ENCODE results near the gene OR52E5. TPM values are rescaled to one million over a fixed set of nuclear protein-coding genes. Genes with fewer than 3 reads are reported as not detected.

Gene OR52E5
- total RNA-seq, 4 donors from 2014 or later, result not detected

- WGBS, 2 donors, result 93 to 96% methylated on average over 17 of the region's 17 CpGs
- DNase-seq (ENCODE audit: low spot score in 2 of 2), result no peak
- intact Hi-C loops (cut with DNase I; ENCODE audit: low total_unique reads), result no loop called here
- TF ChIP-seq POLR2A (IDR thresholded peaks at IDR 0.05), result no peak
- TF ChIP-seq, protein P1, sequence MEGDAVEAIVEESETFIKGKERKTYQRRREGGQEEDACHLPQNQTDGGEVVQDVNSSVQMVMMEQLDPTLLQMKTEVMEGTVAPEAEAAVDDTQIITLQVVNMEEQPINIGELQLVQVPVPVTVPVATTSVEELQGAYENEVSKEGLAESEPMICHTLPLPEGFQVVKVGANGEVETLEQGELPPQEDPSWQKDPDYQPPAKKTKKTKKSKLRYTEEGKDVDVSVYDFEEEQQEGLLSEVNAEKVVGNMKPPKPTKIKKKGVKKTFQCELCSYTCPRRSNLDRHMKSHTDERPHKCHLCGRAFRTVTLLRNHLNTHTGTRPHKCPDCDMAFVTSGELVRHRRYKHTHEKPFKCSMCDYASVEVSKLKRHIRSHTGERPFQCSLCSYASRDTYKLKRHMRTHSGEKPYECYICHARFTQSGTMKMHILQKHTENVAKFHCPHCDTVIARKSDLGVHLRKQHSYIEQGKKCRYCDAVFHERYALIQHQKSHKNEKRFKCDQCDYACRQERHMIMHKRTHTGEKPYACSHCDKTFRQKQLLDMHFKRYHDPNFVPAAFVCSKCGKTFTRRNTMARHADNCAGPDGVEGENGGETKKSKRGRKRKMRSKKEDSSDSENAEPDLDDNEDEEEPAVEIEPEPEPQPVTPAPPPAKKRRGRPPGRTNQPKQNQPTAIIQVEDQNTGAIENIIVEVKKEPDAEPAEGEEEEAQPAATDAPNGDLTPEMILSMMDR (IDR thresholded peaks at IDR 0.05), result no peak
- H3K4me3 ChIP-seq (ENCODE audit: low read depth, poor library complexity, severe bottlenecking), result no peak overlapping the region
Measured at GRCh38 chr11:5928271-5928670, 35.3 kb downstream of the OR52E5 start.

DNA sequence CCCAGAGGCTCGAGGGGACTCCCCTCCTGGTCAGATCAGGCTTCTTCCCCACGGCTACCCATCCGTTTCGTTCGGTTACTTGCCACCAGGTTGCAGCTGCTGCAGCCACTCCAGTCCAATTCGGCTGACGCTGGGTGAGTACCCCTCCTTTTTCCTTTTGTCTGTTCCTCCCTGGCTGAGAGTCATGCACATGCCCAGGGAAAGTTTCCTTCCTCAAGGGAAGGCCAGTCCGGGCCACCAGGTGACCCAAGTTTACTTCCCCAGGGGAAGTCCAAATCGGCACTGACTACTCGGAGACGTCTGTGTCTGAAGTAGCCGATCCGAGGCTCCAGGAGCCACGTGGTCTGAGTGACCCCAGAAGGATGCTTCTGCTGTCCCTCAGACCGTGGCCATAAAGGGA is 35.8 kb downstream of the OR52E5 start:
- no peak for DNase-seq (ENCODE audit: low spot score in 2 of 2)
- no peak for TF ChIP-seq POLR2A (IDR thresholded peaks at IDR 0.05)
- TF ChIP-seq, protein P1 (IDR thresholded peaks at IDR 0.05), result no peak
- 88 to 92% methylated on average over 15 of the region's 15 CpGs for WGBS, 2 donors
- no peak overlapping the region for H3K4me3 ChIP-seq (ENCODE audit: low read depth, poor library complexity, severe bottlenecking)
- intact Hi-C loops (cut with DNase I; ENCODE audit: low total_unique reads), result no loop called here

- no peak overlapping the region for H3K4me3 ChIP-seq (ENCODE audit: low read depth, poor library complexity, severe bottlenecking)
- no peak for DNase-seq (ENCODE audit: low spot score in 2 of 2)
- TF ChIP-seq POLR2A (IDR thresholded peaks at IDR 0.05), result no peak
- TF ChIP-seq, protein P1 (IDR thresholded peaks at IDR 0.05), result no peak
- intact Hi-C loops (cut with DNase I; ENCODE audit: low total_unique reads), result no loop called here
- WGBS, 2 donors, result 87 to 91% methylated on average over 31 of the region's 31 CpGs
Measured at GRCh38 chr11:5929571-5930368, 36.8 kb downstream of the OR52E5 start.

GRCh38 chr11:5930614-5931013 is 37.6 kb downstream of the OR52E5 start:
- 90 to 95% methylated on average over 17 to 19 of the region's 19 CpGs for WGBS, 2 donors
- TF ChIP-seq POLR2A (IDR thresholded peaks at IDR 0.05), result no peak
- TF ChIP-seq, protein P1 (IDR thresholded peaks at IDR 0.05), result no peak
- no peak overlapping the region for H3K4me3 ChIP-seq (ENCODE audit: low read depth, poor library complexity, severe bottlenecking)
- intact Hi-C loops (cut with DNase I; ENCODE audit: low total_unique reads), result no loop called here
- no peak for DNase-seq (ENCODE audit: low spot score in 2 of 2)

DNA sequence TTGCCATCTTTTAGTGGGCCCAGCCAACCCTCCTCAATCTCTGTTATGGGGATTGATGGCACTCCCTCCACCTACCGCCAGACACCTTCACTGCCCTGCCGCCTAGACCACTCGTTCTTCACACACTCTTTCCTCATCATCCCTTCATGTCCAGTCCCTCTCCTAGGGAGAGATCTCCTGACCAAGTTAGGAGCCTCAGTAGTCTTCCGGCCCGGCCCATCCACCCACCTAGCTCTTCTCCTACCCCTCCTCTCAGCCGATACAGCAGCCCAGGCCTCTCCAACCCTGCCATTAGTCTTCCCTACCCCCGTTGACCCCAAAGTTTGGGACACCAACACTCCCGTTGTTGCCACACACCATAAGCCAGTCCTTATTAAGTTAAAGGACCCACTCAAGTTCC is 38.1 kb downstream of the OR52E5 start:
- 93 to 94% methylated on average over 8 of the region's 8 CpGs for WGBS, 2 donors
- TF ChIP-seq, protein P1 (IDR thresholded peaks at IDR 0.05), result no peak
- TF ChIP-seq POLR2A (IDR thresholded peaks at IDR 0.05), result no peak
- intact Hi-C loops (cut with DNase I; ENCODE audit: low total_unique reads), result no loop called here
- H3K4me3 ChIP-seq (ENCODE audit: low read depth, poor library complexity, severe bottlenecking), result no peak overlapping the region
- no peak for DNase-seq (ENCODE audit: low spot score in 2 of 2)

- no peak for DNase-seq (ENCODE audit: low spot score in 2 of 2)
- TF ChIP-seq POLR2A (IDR thresholded peaks at IDR 0.05), result no peak
- TF ChIP-seq, protein P1 (IDR thresholded peaks at IDR 0.05), result no peak
- H3K4me3 ChIP-seq (ENCODE audit: low read depth, poor library complexity, severe bottlenecking), result no peak overlapping the region
- WGBS, 2 donors, result 95 to 98% methylated on average over 11 of the region's 11 CpGs
- intact Hi-C loops (cut with DNase I; ENCODE audit: low total_unique reads), result no loop called here
Measured at GRCh38 chr11:5932671-5933070, 39.7 kb downstream of the OR52E5 start.
